GM12873 (cell line): ENCODE results near the gene USP24.

ENCODE experiments used
- TF ChIP-seq, protein P1 (sequence below): IDR thresholded peaks from 2 replicates; pipeline ENCODE4 v1.5.1; 2012; ENCODE audit warnings: low read depth, mild to moderate bottlenecking, moderate library complexity, low read length, control low read depth; ENCODE audit not compliant: insufficient read depth; ENCODE audit errors: missing control alignments

Gene USP24

GRCh38 chr1:55204997-55205396 lies 10.2 kb downstream of the USP24 start:
- TF ChIP-seq, protein P1, sequence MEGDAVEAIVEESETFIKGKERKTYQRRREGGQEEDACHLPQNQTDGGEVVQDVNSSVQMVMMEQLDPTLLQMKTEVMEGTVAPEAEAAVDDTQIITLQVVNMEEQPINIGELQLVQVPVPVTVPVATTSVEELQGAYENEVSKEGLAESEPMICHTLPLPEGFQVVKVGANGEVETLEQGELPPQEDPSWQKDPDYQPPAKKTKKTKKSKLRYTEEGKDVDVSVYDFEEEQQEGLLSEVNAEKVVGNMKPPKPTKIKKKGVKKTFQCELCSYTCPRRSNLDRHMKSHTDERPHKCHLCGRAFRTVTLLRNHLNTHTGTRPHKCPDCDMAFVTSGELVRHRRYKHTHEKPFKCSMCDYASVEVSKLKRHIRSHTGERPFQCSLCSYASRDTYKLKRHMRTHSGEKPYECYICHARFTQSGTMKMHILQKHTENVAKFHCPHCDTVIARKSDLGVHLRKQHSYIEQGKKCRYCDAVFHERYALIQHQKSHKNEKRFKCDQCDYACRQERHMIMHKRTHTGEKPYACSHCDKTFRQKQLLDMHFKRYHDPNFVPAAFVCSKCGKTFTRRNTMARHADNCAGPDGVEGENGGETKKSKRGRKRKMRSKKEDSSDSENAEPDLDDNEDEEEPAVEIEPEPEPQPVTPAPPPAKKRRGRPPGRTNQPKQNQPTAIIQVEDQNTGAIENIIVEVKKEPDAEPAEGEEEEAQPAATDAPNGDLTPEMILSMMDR = no peak

GRCh38 chr1:55203064-55203463 lies 12.1 kb downstream of the USP24 start:
- TF ChIP-seq, protein P1 = no peak

- TF ChIP-seq, protein P1 = no peak
Measured at GRCh38 chr1:55200667-55201066, 14.5 kb downstream of the USP24 start.

GRCh38 chr1:55198044-55198443 lies 17.1 kb downstream of the USP24 start:
- TF ChIP-seq, protein P1 = no peak

DNA sequence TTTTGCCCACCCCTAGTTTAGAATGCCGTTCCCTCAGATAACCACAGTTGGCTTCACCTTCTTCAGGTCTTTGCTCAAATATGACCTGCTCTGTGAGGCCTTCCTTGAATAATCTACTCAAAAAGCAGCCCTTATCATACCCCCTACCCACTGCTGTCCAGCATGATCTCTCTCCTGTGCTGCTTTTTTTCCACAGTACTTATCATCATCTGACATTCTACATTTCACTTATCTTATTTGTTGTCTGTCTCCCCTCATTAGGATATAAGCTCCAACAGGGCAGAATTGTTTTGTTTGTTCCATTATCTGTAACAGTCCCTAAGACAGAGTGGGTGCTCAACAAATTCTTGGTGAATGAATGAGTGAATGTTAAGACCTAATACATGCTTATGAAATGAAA lies 18.1 kb downstream of the USP24 start:
- TF ChIP-seq, protein P1 = no peak

GRCh38 chr1:55196433-55197035 lies 18.6 kb downstream of the USP24 start:
- TF ChIP-seq, protein P1 = no peak

- TF ChIP-seq, protein P1 = no peak
Measured at GRCh38 chr1:55195521-55196233, 19.5 kb downstream of the USP24 start.
